Measurements from ENCODE around the gene C2CD5.
A peak's percentile ranks its signal among the peaks of the same experiment; 100 is the strongest.
"Not testable (repeated sequence)": the region's sequence is repeated elsewhere in the genome, so short reads cannot be mapped to it uniquely, and the experiment has no call there.

Gene C2CD5

DNA sequence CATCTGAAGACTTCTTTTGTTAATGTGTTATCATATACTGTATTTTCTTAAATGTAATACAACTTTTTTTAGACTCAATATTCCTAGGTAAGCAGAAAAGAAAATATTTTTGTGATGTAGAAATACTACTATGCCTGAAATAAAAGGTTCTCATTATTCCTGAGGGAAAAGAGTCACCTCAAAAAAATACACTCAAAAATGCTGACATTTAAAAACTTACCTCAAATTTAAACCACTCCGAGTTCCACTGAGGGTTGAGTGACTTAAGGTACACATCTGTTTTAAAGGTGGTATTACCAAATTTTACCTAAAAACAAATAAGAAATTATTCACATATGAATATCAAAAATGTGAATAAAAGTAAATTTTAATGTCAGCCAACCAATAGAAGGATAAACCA lies 9.3 kb downstream of the C2CD5 start:
- no peak for DNase-seq

DNA sequence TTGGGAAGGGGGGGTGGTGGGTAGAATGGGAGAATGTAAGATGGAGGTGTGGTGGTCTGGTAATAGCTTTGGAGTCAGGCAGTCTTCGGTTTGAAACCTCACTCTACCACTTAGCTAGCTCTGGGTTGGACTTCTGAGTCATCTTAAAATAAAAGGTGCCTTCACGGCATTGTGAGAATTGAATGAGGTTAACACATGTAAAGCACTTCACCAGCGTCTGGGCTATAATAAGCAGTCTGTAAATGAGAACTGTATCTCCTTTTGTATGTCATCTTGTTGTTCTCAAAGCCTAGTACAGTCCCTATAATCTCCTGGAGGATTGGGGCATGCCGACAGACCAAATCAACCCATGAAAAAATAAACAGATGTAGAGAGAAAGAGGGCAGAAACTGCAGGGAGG lies 11.2 kb downstream of the C2CD5 start:
- DNase-seq, result no peak

DNA sequence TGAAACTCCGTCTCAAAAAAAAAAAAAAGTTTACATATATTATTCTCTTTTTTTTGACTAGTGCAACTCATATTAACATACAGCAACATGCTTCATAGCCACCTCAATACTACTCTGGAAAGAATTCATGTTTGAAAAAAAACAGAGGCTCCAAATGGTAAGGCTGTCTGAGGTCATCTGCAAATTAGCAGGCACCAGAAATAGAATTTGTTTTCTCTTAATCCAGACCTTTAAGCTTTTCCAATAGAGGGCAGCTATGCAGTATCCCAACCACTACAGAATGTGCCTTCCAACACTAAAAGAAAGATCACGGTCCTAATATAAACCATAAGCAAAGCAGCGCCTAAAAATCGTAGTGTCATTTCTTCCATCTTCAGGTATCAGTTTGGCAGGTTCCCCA lies 12.0 kb downstream of the C2CD5 start:
- DNase-seq, result no peak

DNA sequence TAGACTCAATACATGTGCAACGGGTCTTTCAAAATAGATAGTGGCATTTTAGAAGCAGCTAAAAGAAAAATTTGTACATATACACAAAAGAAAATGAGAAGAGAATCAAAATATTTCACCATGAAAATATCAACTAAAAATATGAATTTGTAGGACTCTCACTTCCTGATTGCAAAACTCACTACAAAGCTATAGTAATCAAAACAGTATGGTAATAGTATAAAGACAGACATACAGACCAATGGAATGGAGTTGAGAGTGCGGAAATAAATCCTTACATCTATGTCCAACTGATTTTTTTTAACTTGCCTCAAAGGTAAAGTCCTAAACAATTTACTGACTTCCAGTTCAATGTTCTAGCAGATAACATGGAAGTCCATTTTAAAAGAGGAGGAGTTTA lies 13.1 kb downstream of the C2CD5 start:
- DNase-seq, result no peak

DNA sequence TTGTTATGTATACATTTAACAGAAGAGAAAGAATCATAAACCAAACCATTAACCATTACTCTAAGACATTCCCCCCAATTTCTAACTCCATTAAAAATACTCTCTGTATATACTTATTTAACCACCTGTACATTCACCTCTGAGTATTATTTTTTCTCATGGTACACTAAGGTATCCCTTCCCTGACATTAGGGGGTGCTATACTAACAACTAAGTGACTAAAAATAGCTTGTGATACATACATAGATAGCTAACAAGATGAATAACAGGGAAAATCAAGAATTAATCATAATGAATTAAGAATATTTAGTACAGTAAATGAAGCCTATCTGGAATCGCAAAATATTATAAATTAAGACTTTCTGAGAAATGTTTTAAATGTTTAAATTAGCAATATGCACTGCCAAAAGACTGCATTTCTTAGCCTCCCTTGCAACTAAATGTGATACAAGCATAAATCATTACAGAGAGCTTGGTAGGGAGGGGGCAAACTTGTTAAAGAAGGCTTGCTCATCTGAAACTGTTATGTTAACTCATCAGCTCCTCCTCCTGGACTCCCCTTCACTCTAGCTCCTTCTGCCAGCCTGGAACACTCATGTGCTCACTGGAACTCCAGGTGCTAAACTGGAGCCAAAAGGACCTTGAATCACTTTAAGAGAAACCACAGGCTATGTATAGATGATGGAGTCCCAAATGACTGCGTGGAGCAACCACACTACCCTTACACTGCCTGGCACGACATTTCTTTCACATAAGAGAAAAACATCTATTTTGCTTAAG lies 14.9 kb downstream of the C2CD5 start:
- peak in 1 of 2 experiments; percentile 4 for DNase-seq

DNA sequence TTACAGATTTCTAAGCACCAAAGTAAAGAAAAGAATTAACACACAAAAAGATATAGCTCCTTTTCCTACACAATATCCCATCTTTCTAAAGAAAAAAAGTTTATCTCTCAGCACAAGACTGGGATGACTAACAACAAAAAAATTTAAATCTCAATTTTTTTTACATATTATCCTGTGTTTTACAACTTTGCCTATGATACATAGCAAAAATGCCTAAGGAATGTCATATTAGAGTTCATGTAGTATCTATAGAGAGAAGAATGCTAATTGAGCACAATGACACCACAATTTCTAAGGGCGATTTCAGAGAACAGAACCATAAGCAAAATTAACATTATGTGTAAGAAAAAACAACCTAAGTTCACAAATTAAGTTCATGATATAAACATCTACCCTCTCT lies 16.3 kb downstream of the C2CD5 start:
- no peak for DNase-seq

DNA sequence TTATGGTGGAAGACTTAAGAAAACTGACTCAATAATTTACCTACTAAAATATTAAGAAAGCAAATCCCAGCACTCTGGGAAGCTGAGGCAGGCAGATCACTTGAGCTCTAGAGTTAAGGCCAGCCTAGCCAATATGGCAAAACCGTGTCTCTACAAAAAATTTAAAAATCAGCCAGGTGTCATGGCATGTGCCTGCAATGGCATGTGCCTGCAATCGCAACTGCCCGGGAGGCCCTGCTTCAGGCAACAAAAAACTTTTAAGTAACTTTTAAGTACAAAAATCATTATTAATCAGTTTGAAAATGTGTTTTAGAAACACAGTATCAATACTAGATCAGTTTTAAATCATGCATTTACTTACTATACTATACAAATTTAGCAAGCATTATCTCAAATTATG lies 17.5 kb downstream of the C2CD5 start:
- no peak for DNase-seq

DNA sequence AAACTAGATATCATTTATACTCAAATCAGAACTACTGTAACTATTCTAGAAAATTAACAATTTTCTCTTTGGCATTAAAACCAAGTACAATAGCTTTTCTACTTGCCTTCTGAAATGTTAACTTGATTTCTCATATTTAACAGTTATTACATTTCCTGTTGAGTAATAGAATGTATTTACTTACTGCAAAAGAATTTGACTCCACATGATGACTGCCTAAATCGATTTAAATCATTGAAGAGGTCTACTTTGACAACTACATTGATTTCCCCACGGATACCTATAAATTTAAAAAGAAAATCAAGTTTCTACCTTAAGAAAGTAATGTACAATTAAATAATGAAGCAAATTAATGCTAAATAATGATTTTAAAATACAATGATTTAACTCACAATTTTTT lies 18.9 kb downstream of the C2CD5 start:
- DNase-seq, result no peak

DNA sequence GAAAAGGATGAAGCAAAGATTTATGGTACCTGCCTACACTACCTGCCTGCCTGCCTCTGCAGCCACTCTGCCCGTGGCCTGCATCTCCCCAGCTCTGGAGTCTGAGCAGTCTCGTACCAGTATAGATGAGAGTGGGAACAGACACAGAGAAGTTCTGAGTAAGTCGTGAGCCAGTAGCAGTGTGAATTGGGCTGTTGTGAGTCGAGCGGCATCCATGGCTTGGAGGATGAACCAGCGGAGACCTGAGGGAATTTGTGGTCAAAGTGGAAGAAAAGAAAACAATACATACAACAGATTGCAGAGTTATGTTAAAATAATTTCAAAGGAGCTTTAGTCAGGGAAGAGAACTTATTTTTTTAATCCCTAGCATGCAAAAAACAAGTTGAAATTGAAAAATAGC lies 25.3 kb downstream of the C2CD5 start:
- DNase-seq, result no peak

DNA sequence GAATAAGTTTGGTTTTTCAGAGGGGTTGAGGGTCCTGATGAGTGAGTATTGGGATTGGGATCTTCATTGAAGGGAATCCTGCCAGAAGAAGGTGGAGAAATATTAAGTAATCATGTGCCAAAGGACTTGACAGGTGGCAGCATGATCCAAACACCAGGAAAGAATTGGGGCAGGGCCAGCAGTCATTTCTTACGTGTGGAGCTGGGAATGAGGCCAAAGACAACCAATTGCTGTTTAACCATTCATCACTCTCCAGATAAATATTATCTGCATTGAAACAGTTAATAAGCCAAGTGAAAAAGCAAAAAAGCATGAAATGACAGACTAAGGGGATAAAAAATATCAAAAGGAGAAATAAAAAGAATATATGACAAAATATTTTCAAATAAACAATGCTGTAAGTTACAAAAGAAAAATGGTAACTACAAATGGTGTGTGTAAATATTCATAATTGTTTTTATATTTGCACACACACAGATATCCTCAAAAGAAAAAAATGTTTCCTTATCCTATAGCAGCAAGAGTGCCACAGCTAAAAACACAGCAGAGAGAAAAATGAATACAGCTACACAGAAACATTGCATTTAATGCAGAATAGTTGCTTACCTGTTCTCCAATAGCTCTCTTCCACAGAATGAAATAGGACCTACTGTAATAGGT lies 26.2 kb downstream of the C2CD5 start:
- peak in 1 of 2 experiments; percentile 62 for DNase-seq

DNA sequence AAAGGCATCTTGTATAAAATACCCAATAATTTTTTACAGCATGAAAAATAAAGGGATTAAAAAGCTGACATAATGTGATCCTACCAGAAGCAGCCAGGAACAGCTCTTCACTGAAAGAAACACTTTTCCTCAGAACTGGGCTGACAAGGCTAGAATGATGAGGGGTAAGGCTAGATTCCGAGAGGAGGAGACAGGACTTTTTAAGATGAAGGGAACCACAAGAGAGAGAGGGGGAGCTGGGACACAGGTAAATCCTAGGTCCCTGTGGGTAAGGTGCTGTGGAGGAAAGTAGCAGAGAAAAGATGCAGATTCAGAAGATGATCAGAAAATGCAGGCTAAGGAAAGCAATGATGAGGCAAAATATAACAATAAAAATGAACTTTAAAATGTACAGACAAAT lies 29.5 kb downstream of the C2CD5 start:
- no peak for DNase-seq

DNA sequence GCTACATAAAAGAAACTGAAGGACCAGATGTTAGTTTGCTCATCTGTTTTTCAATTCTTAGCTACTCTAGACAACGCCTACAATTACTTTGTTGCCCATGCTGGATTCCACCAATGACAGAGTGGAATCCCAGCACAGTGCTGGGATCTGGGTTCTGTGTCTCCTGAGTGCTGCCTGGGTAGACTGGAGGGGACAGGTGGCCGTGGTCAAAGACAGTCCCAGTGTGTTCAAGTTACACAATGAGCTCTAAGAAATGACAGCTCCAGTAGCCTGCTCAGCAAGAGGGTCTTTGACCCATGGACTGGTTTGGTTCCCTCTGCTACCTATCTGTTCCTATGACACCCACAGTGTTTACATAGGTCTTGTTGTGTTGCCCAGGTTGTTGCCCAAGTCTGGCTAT lies 38.5 kb downstream of the C2CD5 start:
- DNase-seq, result no peak

DNA sequence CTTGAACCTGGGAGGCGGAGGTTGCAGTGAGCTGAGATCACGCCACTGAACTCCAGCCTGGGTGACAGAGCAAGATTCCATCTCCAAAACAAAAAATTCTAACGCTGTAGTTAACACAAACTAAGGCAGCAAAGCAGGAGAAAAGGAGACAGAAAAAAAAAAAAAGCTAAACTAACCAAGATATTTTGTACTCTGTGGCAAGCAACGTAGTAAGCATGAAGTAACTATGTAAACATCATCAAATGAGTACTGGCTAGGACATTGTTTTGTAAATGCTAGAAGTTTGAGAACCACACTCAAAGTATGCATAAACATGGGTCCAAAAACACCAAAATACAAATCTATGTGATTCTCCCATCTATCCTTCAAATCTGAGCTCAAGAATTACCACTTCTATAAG lies 44.2 kb downstream of the C2CD5 start:
- DNase-seq, result no peak

DNA sequence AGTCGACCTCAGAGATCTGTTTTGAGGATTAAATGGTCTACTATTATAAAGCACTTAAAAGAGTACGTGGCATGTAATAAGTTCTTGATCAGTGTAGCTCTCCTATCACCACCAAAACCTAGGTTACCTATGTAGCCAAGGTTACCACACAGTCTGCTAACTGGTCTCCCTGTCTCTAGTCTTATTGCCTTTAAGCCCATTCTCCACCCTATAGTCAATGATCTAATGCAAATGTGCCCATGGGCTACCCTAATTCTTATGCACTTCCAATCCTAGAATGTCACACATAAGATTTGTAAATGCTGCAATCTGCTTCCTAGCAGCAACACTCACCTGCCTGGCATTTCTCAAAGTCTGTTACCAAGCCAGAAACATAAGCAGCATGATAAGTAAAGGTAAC lies 44.9 kb downstream of the C2CD5 start:
- DNase-seq, result no peak

DNA sequence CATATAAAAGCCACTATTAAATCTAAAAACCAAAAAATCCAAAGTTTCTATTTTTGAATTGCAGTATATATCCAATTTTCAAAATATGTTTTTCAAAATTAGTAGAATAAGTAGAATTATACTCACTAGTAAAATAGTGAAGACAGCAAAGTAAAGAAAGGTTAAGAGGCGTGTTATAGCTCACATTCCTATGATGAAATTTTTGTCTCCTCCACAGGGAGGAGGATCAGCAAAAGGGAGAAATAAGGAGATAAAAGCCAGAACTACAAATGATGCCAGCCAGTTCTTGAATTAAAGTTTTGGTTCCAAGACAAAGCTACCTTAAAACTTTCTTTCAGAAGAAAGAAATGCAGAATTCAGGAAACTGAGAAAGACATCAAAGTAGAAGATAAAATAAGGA lies 50.0 kb downstream of the C2CD5 start:
- no peak for DNase-seq

DNA sequence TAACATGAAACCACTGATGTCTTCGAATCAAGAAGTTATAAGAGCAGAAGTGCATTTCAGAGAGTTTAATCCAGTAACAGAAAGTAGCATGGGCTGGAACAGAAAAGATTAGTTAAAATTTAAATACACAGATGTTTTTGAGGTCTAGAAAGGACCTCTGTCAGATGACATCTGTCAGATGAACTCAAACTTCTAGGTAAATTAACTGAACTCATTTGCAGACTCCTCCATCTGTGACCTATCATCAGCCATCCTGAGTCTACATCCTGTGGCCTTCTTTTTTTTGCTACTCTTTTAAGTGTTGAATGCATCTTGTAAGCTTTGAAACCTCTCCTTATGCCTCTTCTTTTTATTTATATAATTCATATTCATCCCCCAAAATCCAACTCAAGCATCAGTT lies 53.3 kb downstream of the C2CD5 start:
- DNase-seq, result no peak

DNA sequence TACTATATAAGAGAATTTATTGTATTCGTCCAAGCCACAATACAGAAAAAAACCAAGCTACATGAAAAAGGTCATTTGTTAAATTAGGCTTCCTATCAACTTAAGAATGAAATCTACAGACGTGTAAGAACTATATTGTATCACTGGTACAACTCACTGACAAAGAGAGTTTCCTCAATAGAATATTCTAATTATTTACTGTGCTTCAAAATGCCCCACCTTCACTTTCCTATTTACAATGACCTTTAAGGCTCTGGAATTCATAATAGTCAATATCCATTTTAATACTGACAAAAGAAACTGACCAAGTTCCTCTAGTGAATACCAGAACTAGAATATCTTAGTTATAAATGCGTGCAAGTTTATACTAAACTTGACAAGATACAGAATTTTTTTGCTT lies 55.9 kb downstream of the C2CD5 start:
- DNase-seq, result no peak

DNA sequence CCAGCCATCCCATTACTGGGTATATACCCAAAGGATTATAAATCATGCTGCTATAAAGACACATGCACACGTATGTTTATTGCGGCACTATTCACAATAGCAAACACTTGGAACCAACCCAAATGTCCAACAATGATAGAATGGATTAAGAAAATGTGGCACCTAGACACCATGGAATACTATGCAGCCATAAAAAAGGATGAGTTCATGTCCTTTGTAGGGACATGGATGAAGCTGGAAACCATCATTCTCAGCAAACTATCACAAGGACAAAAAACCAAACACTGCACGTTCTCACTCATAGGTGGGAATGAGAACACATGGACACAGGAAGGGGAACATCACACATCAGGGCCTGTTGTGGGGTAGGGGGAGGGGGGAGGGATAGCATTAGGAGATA lies 56.7 kb downstream of the C2CD5 start:
- DNase-seq, result not testable (repeated sequence)

DNA sequence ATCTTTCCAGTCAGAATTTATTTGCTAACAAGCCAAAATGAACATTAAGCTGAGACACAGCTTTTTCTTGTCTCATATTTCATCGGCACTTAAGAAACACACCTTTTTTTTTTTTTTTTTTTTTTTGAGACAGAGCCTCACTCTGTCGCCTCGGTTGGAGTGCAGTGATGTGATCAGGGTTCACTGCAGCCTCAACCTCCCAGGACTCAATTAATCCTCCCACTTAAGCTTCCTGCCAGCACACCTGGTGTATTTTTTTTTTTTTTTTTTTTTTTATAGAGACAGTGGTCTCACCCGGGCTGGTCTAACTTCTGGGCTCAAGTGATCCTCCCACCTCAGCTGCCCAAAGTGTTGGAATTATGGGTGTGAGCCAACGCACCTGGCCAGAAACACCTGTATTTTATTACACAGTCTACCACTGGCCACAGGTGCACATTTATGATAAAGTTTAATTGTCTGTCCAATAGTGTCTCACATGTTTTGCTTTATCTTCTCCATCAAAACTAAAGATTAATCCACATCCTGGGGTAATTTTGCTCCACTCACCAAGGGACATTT lies 62.7 kb downstream of the C2CD5 start:
- DNase-seq, result no peak

DNA sequence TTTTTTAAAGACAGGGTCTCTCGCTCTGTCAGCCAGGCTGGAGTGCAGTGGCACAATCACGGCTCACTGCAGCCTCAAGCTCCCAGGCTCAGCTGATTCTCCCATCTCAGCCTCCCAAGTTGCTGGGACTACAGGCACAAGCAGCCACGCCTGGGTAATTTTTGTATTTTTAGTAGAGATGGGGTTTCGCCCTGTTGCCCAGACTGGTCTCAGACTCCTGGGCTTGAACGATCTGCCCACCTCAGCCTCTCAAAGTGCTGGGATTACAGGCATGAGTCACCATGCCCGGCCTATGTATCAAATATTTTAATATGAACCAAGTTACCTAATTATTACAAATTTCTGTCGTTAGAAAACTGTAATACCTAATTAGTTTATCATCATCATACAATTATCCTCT lies 63.5 kb downstream of the C2CD5 start:
- not testable (repeated sequence) for DNase-seq

DNA sequence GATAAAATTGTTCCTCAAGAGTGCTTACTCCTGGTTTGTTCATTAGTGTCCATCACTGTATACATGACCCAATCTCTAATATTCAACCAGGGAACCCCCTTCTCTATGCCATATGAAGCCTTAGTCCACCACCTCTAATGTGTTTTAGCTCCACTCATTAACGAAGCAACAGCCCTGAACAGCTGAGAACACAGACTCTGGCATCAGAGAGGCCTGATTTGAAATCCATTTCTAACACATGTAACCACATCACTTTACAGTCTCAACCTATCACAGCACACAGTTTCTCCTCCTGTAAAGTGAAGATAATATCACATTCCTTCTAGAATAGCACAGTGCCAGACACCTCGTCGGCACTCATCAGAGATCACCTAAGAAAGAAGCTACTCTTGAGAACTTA lies 64.3 kb downstream of the C2CD5 start:
- DNase-seq, result no peak

DNA sequence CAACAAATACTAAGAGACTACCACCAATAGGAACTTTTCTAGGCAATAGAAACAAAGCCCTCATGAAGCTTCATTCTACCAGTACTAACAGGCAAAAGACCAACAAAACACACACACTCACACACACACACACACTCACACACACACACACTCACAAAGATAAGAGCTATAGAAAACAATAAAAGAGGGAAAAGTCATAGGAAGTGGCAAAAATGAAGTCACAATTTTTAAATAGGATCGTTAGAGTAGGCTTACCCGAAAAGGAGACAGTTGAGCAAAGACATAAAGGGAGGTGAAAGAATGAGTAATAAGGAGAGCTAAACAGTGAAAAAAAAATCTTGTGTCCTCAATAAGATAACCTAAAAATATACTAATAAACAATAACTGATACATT lies 66.5 kb downstream of the C2CD5 start:
- no peak for DNase-seq

DNA sequence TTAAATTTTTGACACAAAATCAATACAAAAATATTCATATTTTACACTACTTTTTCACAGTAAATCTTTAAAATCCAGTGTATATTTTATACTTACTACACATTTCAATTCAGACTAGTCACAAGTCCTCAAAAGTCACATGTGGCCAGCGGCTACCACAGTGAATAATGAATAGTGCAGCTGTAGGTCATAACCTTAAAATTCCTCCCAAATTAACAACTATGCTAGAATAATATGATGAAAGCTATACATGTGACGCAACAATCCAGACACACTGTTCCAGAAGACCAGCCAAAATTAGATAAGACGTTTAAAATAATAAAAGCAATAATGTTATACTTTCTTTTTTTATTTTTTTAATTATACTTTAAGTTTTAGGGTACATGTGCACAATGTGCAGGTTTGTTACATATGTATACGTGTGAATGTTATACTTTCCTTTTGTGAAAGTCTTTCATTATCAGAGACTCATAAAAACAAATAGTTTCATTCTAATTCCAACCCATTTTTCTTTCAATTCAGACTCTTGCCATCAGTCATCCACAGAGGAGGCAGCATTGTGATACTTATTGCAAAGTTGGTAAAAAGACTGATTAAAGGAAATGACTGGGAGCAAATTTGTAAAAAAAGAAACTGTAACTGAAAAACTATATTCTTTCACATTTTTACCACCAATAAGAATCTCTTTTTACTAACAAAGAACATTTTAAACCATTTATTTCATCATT lies 67.0 kb downstream of the C2CD5 start:
- DNase-seq, result no peak

DNA sequence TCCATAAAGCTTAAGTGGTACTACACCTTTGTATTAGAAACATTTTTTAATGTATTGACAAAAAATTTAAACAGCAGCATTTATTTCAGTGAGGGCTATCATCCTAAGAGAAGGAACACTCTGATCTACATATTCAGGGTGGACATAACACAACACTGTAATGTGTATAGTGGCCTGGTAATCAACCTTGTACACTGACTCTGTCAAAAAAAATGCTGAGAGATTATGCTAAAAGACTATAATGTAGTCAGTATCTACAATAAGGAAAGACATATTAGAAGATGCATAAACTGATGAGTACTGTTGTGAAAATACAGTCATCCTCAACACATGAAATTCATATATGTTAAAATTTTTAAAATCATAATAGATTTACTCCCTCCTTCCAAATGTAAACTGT lies 68.2 kb downstream of the C2CD5 start:
- no peak for DNase-seq
